Thyroid gland (tissue), 4 donors: ENCODE measurements around the gene MUCL3.

Experiments
- POLR2A ChIP-seq, 2 donors: fragments of 450-650 bp; IDR thresholded peaks; one replicate each; pipeline ENCODE4 v1.6.1; 2017; ENCODE audit warnings: antibody characterized with exemption in 2 of 2, mild to moderate bottlenecking in 2 of 2, moderate library complexity in 1 of 2
- TF ChIP-seq, protein P1 (sequence below), 6 experiments: fragments of 200-600 bp in 3 of 6; fragments of 450-650 bp in 3 of 6; sonication (generic) in 3 of 6; IDR thresholded peaks; one replicate each; pipeline ENCODE4 v1.5.1; 2016 to 2019; ENCODE audit warnings: antibody characterized with exemption in 6 of 6, mild to moderate bottlenecking in 2 of 6, inconsistent platforms in 1 of 6, moderate library complexity in 1 of 6

- TF ChIP-seq, protein P1, sequence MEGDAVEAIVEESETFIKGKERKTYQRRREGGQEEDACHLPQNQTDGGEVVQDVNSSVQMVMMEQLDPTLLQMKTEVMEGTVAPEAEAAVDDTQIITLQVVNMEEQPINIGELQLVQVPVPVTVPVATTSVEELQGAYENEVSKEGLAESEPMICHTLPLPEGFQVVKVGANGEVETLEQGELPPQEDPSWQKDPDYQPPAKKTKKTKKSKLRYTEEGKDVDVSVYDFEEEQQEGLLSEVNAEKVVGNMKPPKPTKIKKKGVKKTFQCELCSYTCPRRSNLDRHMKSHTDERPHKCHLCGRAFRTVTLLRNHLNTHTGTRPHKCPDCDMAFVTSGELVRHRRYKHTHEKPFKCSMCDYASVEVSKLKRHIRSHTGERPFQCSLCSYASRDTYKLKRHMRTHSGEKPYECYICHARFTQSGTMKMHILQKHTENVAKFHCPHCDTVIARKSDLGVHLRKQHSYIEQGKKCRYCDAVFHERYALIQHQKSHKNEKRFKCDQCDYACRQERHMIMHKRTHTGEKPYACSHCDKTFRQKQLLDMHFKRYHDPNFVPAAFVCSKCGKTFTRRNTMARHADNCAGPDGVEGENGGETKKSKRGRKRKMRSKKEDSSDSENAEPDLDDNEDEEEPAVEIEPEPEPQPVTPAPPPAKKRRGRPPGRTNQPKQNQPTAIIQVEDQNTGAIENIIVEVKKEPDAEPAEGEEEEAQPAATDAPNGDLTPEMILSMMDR (IDR thresholded peaks at IDR 0.05), result no peak
- no peak for TF ChIP-seq POLR2A (IDR thresholded peaks at IDR 0.05)
Measured at GRCh38 chr6:30940361-30940986, at the start of gene MUCL3.
